SK-N-SH treated with all-trans-retinoic acid at 6 μM for 48 hours (cell line): ENCODE results near the gene ANKRD62.

ENCODE experiments used
- ATAC-seq: fragments of 200-7000 bp; cut with Tn5 transposase; 3 replicates; pipeline ENCODE4 v1.9.1; 2020; ENCODE audit warnings: mild to moderate bottlenecking, moderate library complexity
- BACH2 ChIP-seq: fragments of 250-450 bp; sonication (Bioruptor Pico); IDR thresholded peaks from 2 replicates; pipeline ENCODE4 v1.9.0; 2021; ENCODE audit warnings: mild to moderate bottlenecking, borderline replicate concordance
- CREB5 ChIP-seq: fragments of 250-450 bp; sonication (Bioruptor Pico); IDR thresholded peaks from 2 replicates; pipeline ENCODE4 v1.5.1; 2020; ENCODE audit warnings: low read depth, mild to moderate bottlenecking, moderate library complexity
- CSDC2 ChIP-seq: fragments of 250-450 bp; sonication (Bioruptor Pico); IDR thresholded peaks from 2 replicates; pipeline ENCODE4 v1.5.0; 2020; ENCODE audit warnings: mild to moderate bottlenecking, moderate library complexity
- CSRNP3 ChIP-seq: fragments of 250-450 bp; sonication (Bioruptor Pico); IDR thresholded peaks from 2 replicates; pipeline ENCODE4 v1.5.1; 2021; ENCODE audit warnings: mild to moderate bottlenecking, moderate library complexity
- GLIS3 ChIP-seq: fragments of 250-450 bp; sonication (Bioruptor Pico); IDR thresholded peaks from 2 replicates; pipeline ENCODE4 v1.5.0; 2020; ENCODE audit warnings: mild to moderate bottlenecking, moderate library complexity
- ISL1 ChIP-seq: fragments of 250-450 bp; sonication (Bioruptor Pico); IDR thresholded peaks from 2 replicates; pipeline ENCODE4 v2.1.2; 2022; ENCODE audit warnings: mild to moderate bottlenecking, moderate library complexity
- OSR1 ChIP-seq: fragments of 250-450 bp; sonication (Bioruptor Pico); IDR thresholded peaks from 2 replicates; pipeline ENCODE4 v1.8.0; 2022; ENCODE audit warnings: moderate library complexity, mild to moderate bottlenecking, inconsistent platforms
- POU6F1 ChIP-seq: fragments of 250-450 bp; sonication (Bioruptor Pico); IDR thresholded peaks from 2 replicates; pipeline ENCODE4 v1.8.0; 2021; ENCODE audit warnings: low read depth, mild to moderate bottlenecking, moderate library complexity, borderline replicate concordance
- PPARA ChIP-seq: fragments of 250-450 bp; sonication (Bioruptor Pico); IDR thresholded peaks from 2 replicates; pipeline ENCODE4 v1.5.0; 2020; ENCODE audit warnings: mild to moderate bottlenecking, borderline replicate concordance
- SNAI2 ChIP-seq: fragments of 250-450 bp; sonication (Bioruptor Pico); IDR thresholded peaks from 2 replicates; pipeline ENCODE4 v1.5.0; 2020; ENCODE audit warnings: mild to moderate bottlenecking, moderate library complexity
- TSHZ2 ChIP-seq: fragments of 250-450 bp; sonication (Bioruptor Pico); IDR thresholded peaks from 2 replicates; pipeline ENCODE4 v1.5.0; 2020; ENCODE audit warnings: mild to moderate bottlenecking, moderate library complexity
- ZC3H10 ChIP-seq: fragments of 250-450 bp; sonication (Bioruptor Pico); IDR thresholded peaks from 2 replicates; pipeline ENCODE4 v1.5.1; 2021; ENCODE audit warnings: mild to moderate bottlenecking, moderate library complexity
- ZFP3 ChIP-seq: fragments of 250-450 bp; sonication (Bioruptor Pico); IDR thresholded peaks from 2 replicates; pipeline ENCODE4 v1.5.0; 2020; ENCODE audit warnings: mild to moderate bottlenecking, moderate library complexity
- ZFP30 ChIP-seq: fragments of 450-650 bp; formaldehyde crosslinking; IDR thresholded peaks from 2 replicates; pipeline ENCODE4 v1.5.0; 2022; ENCODE audit warnings: mild to moderate bottlenecking, moderate library complexity
- ZNF8 ChIP-seq: fragments of 450-650 bp; formaldehyde crosslinking; IDR thresholded peaks from 2 replicates; pipeline ENCODE4 v1.5.0; 2020; ENCODE audit warnings: mild to moderate bottlenecking, moderate library complexity

ANKRD62 gene

GRCh38 chr18:12061685-12062084 is 32.0 kb upstream of the ANKRD62 start (continued):
- TF ChIP-seq TSHZ2 (CRISPR knock-in tag): no peak
- TF ChIP-seq CREB5 (CRISPR knock-in tag): no peak
- no peak for TF ChIP-seq CSRNP3
- TF ChIP-seq OSR1 (CRISPR knock-in tag): no peak
- no peak for TF ChIP-seq CSDC2 (CRISPR knock-in tag)

GRCh38 chr18:12062974-12063373 is 30.7 kb upstream of the ANKRD62 start:
- TF ChIP-seq ZC3H10 (CRISPR knock-in tag) (no peak), POU6F1 (CRISPR knock-in tag) (no peak), TSHZ2 (CRISPR knock-in tag) (no peak), SNAI2 (CRISPR knock-in tag) (no peak), CSDC2 (CRISPR knock-in tag) (no peak), ISL1 (CRISPR knock-in tag) (no peak), GLIS3 (no peak), BACH2 (CRISPR knock-in tag) (no peak), CREB5 (CRISPR knock-in tag) (no peak), ZFP30 (CRISPR knock-in tag) (no peak), ZNF8 (no peak), CSRNP3 (no peak), ZFP3 (CRISPR knock-in tag) (no peak)
- ATAC-seq: no peak

GRCh38 chr18:12064086-12064763 is 29.4 kb upstream of the ANKRD62 start:
- ATAC-seq: no peak
- TF ChIP-seq PPARA (CRISPR knock-in tag) (no peak), ZNF8 (no peak), CSDC2 (CRISPR knock-in tag) (no peak), ISL1 (CRISPR knock-in tag) (no peak)
